Kidney (tissue), 22 donors: ENCODE measurements around the gene TCF19. TPM values are rescaled to one million over a fixed set of nuclear protein-coding genes. Genes with fewer than 3 reads are reported as not detected.

Experiments
- DNase-seq, 5 donors: peaks; one replicate each; pipeline ENCODE4 v3.0.0-alpha.2; 2013 to 2020
- FAIRE-seq: peaks from 2 replicates; lab custom pipeline; 2012; peaks lifted over from hg19 to GRCh38; lab: Jason Lieb, UNC
- H3K27ac ChIP-seq, 2 donors: one replicate each; pipeline ENCODE4 v1.7.0; 2013; ENCODE audit warnings: low read depth in 2 of 2, low read length in 2 of 2, inconsistent platforms in 1 of 2
- H3K27me3 ChIP-seq: one replicate; pipeline ENCODE4 v1.7.1; 2013; ENCODE audit warnings: low read length, inconsistent platforms; ENCODE audit not compliant: control insufficient read depth, insufficient read depth
- H3K36me3 ChIP-seq, 3 donors: one replicate each; pipeline versions ENCODE4 v1.7.0 to v1.7.1; 2013; ENCODE audit warnings: low read length in 3 of 3, control low read depth in 1 of 3, inconsistent platforms in 1 of 3; ENCODE audit not compliant: insufficient read depth in 3 of 3, control insufficient read depth in 2 of 3
- H3K4me1 ChIP-seq, 3 donors: one replicate each; pipeline versions ENCODE4 v1.7.0 to v1.7.1; 2013; ENCODE audit warnings: low read length in 3 of 3, inconsistent platforms in 1 of 3, low read depth in 1 of 3; ENCODE audit not compliant: control insufficient read depth in 2 of 3, insufficient read depth in 2 of 3
- H3K4me3 ChIP-seq, 3 donors: one replicate each; pipeline versions ENCODE4 v1.7.0 to v1.8.1; 2013; ENCODE audit warnings: low read length in 3 of 3, control low read depth in 1 of 3, inconsistent platforms in 1 of 3
- H3K9ac ChIP-seq, 3 donors: one replicate each; pipeline versions ENCODE4 v1.7.0 to v1.7.1; 2013; ENCODE audit warnings: low read length in 3 of 3, control low read depth in 1 of 3, inconsistent platforms in 1 of 3
- H3K9me3 ChIP-seq, 3 donors: one replicate each; pipeline versions ENCODE4 v1.7.0 to v1.7.1; 2013; ENCODE audit warnings: low read length in 3 of 3, control low read depth in 1 of 3, inconsistent platforms in 1 of 3; ENCODE audit not compliant: control insufficient read depth in 2 of 3, insufficient read depth in 1 of 3
- CTCF ChIP-seq: IDR thresholded peaks from 3 replicates; pipeline ENCODE4 v1.5.1; 2012; ENCODE audit warnings: mild to moderate bottlenecking, moderate library complexity, borderline replicate concordance; ENCODE audit not compliant: insufficient read depth; ENCODE audit errors: extremely low read depth
- intact Hi-C: fragments of 100-400 bp; cut with DNase I; formaldehyde crosslinking; loops from one replicate; pipeline ENCODE4 v1.11.1; 2022
- long read RNA-seq, 10 donors: library from polyadenylated mRNA in 1 of 10; unstranded in 1 of 10; transcript quantifications; one replicate each; pipeline ENCODE4 v2.0.0 and lab custom pipeline, GENCODE V29; 2021 to 2026
- polyA plus RNA-seq: library from polyadenylated mRNA; stranded (reverse); fragments of 350-450 nt; fragmentation: Illumina TruSeq; extraction: RNeasy Lipid Tissue Mini Kit (QIAGEN cat#74804); gene quantifications from one replicate; pipeline ENCODE4 v1.2.3, GENCODE V29; 2014; ENCODE audit warnings: low read depth, low replicate concordance; ENCODE audit not compliant: insufficient read depth
- total RNA-seq: library from RNA; stranded (reverse); fragmentation: NEBNext Ultra II Directional; extraction: Animal tissue kit (Norgen Biotek cat#: 25700); gene quantifications from one replicate; pipeline ENCODE4 v1.2.1, GENCODE V29; 2021
- donor health status: control.
- donor health status: control.
- donor health status: control.
- donor health status: control.
- donor health status: control.
- donor health status: DM: yes; HTN: yes; CAD: no.
- donor health status: Normal renal cell carcinoma (clear cell type).

TCF19 gene
- total RNA-seq: 7.1 TPM
- polyA plus RNA-seq: 5.1 TPM
- long read RNA-seq, donor 1, partial matches to known transcripts: 0 of 4 reads
- long read RNA-seq, donor 1, other reads (novel, unspliced or antisense): 0 of 4 reads
- long read RNA-seq, donor 2: 0 reads
- long read RNA-seq, donor 3: 0 reads
- long read RNA-seq, donor 4: 0 reads
- long read RNA-seq, donor 5: 0 reads
- long read RNA-seq, donor 6: 0 reads
- long read RNA-seq, donor 7, transcript TCF19-202 (4 exons, 3,290 nt): major isoform, 5 of 20 reads
- long read RNA-seq, donor 7, partial matches to known transcripts: 8 of 20 reads
- long read RNA-seq, donor 7, other reads (novel, unspliced or antisense): 3 of 20 reads
- long read RNA-seq, donor 8, partial matches to known transcripts: 0 of 1 reads
- long read RNA-seq, donor 8, other reads (novel, unspliced or antisense): 0 of 1 reads
- long read RNA-seq, donor 9, partial matches to known transcripts: 0 of 1 reads
- long read RNA-seq, donor 9, other reads (novel, unspliced or antisense): 0 of 1 reads
- long read RNA-seq, donor 10, partial matches to known transcripts: 0 of 1 reads
- long read RNA-seq, donor 10, other reads (novel, unspliced or antisense): 0 of 1 reads

- no peaks in the 10 kb centered on the region for H3K36me3 ChIP-seq
- peak within 1 kb of the TSS; percentile 60 to 66 for H3K27ac ChIP-seq
- peak within 1 kb of the TSS; percentile 68 to 77 (median 69) for H3K9ac ChIP-seq
- peaks cover 0 to 12% (median 6%) of the 10 kb centered on the region in 3 donors for H3K4me1 ChIP-seq
- TF ChIP-seq CTCF: no peak
- no peaks in the 10 kb centered on the region for H3K9me3 ChIP-seq
- H3K4me3 ChIP-seq: peak within 1 kb of the TSS; percentile 71 to 88 (median 88)
- DNase-seq (peak; percentile 99 to 100 (median 100)), FAIRE-seq (peak; percentile 91)
- intact Hi-C loops: no loop called here
- no peaks in the 10 kb centered on the region for H3K27me3 ChIP-seq
Measured at GRCh38 chr6:31158140-31158862, at the start of gene TCF19. Gene TCF19, plus strand, starts transcription at chr6:31158589. Its CDS starts 881 bp downstream, at chr6:31159470.

- H3K9me3 ChIP-seq: no peaks in the 10 kb centered on the region
- H3K4me3 ChIP-seq: no peak overlapping the region
- intact Hi-C loops: no loop called here
- DNase-seq: no peak
- H3K27ac ChIP-seq: no peak overlapping the region
- no peak for TF ChIP-seq CTCF
- H3K4me1 ChIP-seq: peaks cover 0 to 2% (median 0%) of the 10 kb centered on the region in 3 donors
- H3K9ac ChIP-seq: no peak overlapping the region
- H3K36me3 ChIP-seq: no peaks in the 10 kb centered on the region
- no peak for FAIRE-seq
- no peaks in the 10 kb centered on the region for H3K27me3 ChIP-seq
Measured at GRCh38 chr6:31110825-31111582, 47.4 kb upstream of the TCF19 start.

- H3K4me1 ChIP-seq: peaks cover 0 to 2% (median 0%) of the 10 kb centered on the region in 3 donors
- no peak for DNase-seq
- H3K27me3 ChIP-seq: no peaks in the 10 kb centered on the region
- no peak overlapping the region for H3K27ac ChIP-seq
- no peak for FAIRE-seq
- no peaks in the 10 kb centered on the region for H3K9me3 ChIP-seq
- no peak overlapping the region for H3K9ac ChIP-seq
- no peaks in the 10 kb centered on the region for H3K36me3 ChIP-seq
- intact Hi-C loops: no loop called here
- no peak overlapping the region for H3K4me3 ChIP-seq
- no peak for TF ChIP-seq CTCF
Measured at GRCh38 chr6:31111712-31112111, 46.7 kb upstream of the TCF19 start.
